ENCODE results near the gene GLI1.

GLI1 gene

DNA sequence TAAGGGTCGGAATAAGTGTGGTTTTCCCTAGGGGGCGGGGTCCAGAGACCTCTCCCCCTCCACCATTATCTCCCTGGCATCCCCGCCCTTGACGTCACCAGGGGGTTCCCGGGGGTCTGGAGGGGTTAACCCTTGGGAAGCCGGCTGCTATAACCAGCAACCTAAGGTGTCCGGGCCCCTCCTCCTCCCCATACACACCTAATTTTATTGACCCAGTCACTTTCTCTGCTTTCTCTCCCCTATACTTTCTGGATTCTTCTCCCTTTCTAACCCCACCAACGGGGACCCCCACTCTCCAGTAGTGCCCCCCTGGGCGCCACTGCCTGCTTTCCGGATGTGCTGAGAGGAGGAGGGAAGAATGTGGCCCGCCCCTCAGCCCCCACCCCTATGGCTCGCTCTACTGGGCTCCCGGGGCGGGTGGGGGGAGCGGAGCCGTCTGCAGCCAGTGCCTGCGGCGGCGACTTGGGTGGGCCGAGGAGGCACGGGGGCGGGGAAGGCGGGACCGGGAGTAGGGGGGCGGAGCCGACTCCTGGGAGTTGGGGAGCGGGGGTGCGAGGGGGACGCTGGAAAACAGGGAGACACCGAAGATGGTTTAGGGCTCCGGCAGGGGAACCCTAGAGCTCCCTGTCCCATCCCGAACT, 1.8 kb downstream of the GLI1 start:
- peak overlapping the region; percentile 57 for H3K4me3 ChIP-seq (ENCODE audit: low read depth, low read length)
- TF ChIP-seq, protein P1, sequence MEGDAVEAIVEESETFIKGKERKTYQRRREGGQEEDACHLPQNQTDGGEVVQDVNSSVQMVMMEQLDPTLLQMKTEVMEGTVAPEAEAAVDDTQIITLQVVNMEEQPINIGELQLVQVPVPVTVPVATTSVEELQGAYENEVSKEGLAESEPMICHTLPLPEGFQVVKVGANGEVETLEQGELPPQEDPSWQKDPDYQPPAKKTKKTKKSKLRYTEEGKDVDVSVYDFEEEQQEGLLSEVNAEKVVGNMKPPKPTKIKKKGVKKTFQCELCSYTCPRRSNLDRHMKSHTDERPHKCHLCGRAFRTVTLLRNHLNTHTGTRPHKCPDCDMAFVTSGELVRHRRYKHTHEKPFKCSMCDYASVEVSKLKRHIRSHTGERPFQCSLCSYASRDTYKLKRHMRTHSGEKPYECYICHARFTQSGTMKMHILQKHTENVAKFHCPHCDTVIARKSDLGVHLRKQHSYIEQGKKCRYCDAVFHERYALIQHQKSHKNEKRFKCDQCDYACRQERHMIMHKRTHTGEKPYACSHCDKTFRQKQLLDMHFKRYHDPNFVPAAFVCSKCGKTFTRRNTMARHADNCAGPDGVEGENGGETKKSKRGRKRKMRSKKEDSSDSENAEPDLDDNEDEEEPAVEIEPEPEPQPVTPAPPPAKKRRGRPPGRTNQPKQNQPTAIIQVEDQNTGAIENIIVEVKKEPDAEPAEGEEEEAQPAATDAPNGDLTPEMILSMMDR (IDR thresholded peaks at IDR 0.05; ENCODE audit: control insufficient read depth, extremely low read depth, insufficient read depth): no peak
- no peak for DNase-seq (ENCODE audit: low read depth)

- H3K4me3 ChIP-seq (ENCODE audit: low read depth, low read length): peak overlapping the region; percentile 57
- DNase-seq (ENCODE audit: low read depth): no peak
- TF ChIP-seq, protein P1 (IDR thresholded peaks at IDR 0.05; ENCODE audit: control insufficient read depth, extremely low read depth, insufficient read depth): no peak
Observed at GRCh38 chr12:57461917-57462250, 2.3 kb downstream of the GLI1 start.

GRCh38 chr12:57462251-57462911, 2.8 kb downstream of the GLI1 start:
- peak; percentile 67 for DNase-seq (ENCODE audit: low read depth)
- TF ChIP-seq, protein P1 (IDR thresholded peaks at IDR 0.05; ENCODE audit: control insufficient read depth, extremely low read depth, insufficient read depth): peak; percentile 98
- H3K4me3 ChIP-seq (ENCODE audit: low read depth, low read length): peak overlapping the region; percentile 57

- TF ChIP-seq, protein P1 (IDR thresholded peaks at IDR 0.05; ENCODE audit: control insufficient read depth, extremely low read depth, insufficient read depth): no peak
- DNase-seq (ENCODE audit: low read depth): no peak
- H3K4me3 ChIP-seq (ENCODE audit: low read depth, low read length): no peak overlapping the region
Observed at GRCh38 chr12:57462912-57463253, 3.3 kb downstream of the GLI1 start.

GRCh38 chr12:57464569-57464968, 5.0 kb downstream of the GLI1 start:
- TF ChIP-seq, protein P1 (IDR thresholded peaks at IDR 0.05; ENCODE audit: control insufficient read depth, extremely low read depth, insufficient read depth): no peak

DNA sequence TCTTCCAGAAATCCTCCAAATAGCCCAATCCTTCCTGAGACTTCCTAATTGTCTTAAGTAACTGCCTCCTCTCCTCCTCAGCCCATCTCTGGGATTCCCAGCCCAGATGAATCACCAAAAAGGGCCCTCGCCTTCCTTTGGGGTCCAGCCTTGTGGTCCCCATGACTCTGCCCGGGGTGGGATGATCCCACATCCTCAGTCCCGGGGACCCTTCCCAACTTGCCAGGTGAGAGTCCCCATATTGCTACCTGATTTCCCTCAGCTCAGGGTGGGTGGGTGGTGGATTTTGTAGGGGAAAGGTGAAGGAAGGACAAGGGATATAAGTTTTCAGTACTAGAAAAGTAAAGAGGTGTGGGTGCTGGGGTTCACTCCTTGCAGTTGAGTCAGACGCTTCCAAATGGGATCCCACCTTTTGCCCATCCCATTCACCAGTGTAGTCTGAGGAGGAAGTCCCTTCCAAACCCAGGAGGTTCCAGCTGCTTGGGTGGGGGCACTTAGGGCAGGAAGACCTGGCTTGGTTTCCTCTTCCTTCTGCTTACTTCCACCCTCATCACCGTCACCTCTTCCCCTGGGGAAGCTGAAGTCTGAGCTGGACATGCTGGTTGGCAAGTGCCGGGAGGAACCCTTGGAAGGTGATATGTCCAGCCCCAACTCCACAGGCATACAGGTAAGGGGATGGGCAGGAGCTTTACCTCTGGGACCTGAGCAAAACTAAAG, 5.6 kb downstream of the GLI1 start:
- TF ChIP-seq, protein P1 (IDR thresholded peaks at IDR 0.05; ENCODE audit: control insufficient read depth, extremely low read depth, insufficient read depth): no peak
- no peak overlapping the region for H3K4me3 ChIP-seq (ENCODE audit: low read depth, low read length)
- no peak for DNase-seq (ENCODE audit: low read depth)

More at GRCh38 chr12:57464569-57464968, 5.0 kb downstream of the GLI1 start:
- DNase-seq (ENCODE audit: low read depth): no peak
- no peak overlapping the region for H3K4me3 ChIP-seq (ENCODE audit: low read depth, low read length)

All from LNCaP clone FGC (cell line).